ENCODE measurements around the gene RPS19.

- no peak for TF ChIP-seq CTCF (IDR thresholded peaks at IDR 0.05 in 2 of 3, conservative IDR thresholded peaks at IDR 0.05 in 1 of 3; ENCODE audit: borderline replicate concordance in 1 of 3, insufficient read depth in 1 of 3, low read depth in 2 of 3, low read length in 2 of 3)
- TF ChIP-seq POLR2A (IDR thresholded peaks at IDR 0.05; ENCODE audit: borderline replicate concordance, extremely low read depth, insufficient read depth, insufficient read length), result no peak
- no peak for TF ChIP-seq RAD21 (IDR thresholded peaks at IDR 0.05; ENCODE audit: low read depth)
- TF ChIP-seq JUND (IDR thresholded peaks at IDR 0.05), result no peak
- TF ChIP-seq SP1 (IDR thresholded peaks at IDR 0.05; ENCODE audit: low read depth), result no peak
Observed at GRCh38 chr19:41905273-41906002, 45.4 kb downstream of the RPS19 start.

All from HCT116 (cell line).